GM10266 (cell line): ENCODE results near the gene MRPL22.

Experiments
- DNase-seq: peaks from one replicate; pipeline ENCODE4 v3.0.0; 2012; ENCODE audit errors: extremely low spot score
- TF ChIP-seq, protein P1 (sequence below): IDR thresholded peaks from 2 replicates; pipeline ENCODE4 v1.5.1; 2012; ENCODE audit warnings: mild to moderate bottlenecking, low read depth; ENCODE audit not compliant: control insufficient read depth, insufficient read depth; ENCODE audit errors: missing control alignments

Gene MRPL22

DNA sequence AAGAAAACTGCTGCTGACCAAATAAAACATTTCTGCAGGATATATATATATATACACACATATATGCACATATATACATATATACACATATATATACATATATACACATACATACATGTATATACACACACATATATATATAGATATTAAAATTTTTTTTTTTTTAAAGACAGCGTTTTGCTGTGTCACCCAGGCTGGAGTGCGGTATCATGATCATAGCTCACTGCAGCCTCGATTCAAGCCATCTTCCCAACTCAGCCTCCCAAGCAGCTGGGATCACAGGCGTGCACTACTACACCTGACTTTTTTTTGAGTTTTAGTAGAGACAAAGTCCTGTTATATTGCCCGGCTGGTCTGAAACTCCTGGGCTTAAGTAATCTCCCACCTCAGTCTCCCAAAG, 2.7 kb downstream of the MRPL22 start:
- TF ChIP-seq, protein P1, sequence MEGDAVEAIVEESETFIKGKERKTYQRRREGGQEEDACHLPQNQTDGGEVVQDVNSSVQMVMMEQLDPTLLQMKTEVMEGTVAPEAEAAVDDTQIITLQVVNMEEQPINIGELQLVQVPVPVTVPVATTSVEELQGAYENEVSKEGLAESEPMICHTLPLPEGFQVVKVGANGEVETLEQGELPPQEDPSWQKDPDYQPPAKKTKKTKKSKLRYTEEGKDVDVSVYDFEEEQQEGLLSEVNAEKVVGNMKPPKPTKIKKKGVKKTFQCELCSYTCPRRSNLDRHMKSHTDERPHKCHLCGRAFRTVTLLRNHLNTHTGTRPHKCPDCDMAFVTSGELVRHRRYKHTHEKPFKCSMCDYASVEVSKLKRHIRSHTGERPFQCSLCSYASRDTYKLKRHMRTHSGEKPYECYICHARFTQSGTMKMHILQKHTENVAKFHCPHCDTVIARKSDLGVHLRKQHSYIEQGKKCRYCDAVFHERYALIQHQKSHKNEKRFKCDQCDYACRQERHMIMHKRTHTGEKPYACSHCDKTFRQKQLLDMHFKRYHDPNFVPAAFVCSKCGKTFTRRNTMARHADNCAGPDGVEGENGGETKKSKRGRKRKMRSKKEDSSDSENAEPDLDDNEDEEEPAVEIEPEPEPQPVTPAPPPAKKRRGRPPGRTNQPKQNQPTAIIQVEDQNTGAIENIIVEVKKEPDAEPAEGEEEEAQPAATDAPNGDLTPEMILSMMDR: no peak
- DNase-seq: no peak

DNA sequence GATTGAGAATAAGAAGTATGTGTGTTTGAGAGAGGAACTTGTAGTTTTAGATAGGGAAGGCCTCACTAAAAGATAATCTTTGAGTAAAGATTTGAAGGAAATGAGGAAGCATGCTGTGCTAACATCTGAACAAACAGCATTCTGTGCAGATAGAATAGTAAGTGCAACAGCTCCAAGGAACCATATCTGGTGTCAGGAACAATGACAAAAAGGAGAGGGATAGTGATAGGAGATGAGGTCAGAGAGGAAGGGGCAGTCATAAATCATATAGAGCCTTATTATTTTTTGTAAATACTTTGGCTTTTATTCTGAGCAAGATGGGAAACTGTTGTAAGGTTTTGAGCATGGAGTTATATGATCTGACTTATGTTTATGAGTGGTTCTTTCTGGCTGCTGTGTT, 3.8 kb downstream of the MRPL22 start:
- no peak for DNase-seq
- TF ChIP-seq, protein P1: no peak

DNA sequence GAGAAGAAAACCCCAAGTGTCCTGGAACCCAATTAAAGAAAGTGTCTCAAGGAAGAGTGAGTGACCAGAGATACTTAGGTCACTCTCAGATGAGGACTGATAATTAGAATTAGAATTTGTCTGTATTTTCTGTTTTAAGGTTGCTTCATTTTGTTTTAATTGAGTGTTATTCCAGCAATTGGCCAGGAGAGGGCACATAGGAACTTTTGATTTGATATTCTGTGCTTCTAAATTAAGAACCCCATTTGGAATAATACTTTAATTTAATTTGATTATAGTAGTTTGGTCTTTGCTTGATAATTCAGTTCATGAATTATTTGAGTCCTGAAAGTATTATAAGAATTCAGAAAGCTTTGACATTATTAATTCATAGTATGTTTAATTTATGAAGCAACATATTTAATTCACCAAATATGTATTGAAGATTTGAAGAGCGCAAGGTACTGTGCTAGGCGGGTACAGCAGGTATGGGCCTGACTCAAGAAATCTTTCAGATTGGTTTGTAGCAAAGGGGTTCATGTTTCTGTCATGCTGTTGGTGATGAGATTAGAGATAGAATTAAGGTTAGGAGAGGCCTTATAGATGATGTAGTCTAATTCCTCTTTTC, 4.9 kb downstream of the MRPL22 start:
- DNase-seq: no peak
- TF ChIP-seq, protein P1: peak; percentile 42

DNA sequence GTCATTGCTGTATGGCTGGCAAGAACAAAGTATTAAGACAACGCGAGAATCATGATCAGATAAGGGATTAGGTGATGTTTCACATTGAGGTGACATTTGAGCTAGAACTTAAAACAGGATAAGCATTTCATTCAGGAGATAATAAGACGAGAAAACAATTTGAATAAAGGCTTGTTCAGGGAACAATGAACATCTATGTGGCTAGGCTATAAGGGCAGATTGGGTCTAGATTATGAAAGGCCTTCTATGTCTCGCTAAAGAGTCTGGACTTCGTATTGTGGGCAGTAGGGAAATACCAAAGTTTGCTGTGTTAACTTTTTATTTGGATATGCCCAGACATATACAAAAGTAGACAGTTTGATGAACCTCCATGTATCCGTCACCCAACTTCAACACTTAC, 6.9 kb downstream of the MRPL22 start:
- DNase-seq: no peak
- TF ChIP-seq, protein P1: no peak

DNA sequence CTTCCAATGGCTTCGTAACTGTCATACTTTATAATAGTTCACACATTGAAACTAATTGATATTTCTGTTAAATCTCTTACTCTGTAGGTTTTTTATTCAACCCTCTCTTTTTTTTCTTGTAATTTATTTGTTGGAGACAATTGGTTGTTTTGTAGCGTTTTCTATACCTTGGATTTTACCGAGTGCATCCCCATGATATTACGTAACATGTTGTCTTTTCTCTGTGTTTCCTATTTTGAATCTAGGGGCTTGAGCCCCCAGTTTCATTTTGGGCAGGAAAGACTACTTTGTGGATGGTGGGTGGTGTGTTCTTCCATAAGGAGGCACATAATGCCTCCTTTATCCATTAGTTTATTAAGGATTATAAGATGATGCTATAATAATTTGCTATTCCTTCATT, 7.4 kb downstream of the MRPL22 start:
- TF ChIP-seq, protein P1: no peak
- no peak for DNase-seq

DNA sequence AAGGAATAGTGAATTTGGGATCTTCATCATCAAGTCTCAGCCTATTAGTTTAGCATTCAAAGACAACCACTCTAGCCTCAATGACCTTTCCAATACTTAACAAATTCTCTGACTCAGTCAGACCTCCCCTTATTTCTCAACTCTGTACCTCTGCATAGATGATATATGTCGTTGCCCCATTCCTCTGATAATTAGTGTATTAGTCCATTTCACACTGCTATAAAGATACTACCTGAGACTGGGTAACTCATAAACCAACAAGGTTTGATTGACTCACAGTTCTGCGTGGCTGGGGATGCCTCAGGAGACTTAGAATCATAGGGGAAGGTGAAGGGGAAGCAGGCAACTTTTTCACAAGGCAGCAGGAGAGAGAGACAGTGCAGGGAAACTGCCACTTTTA, 8.9 kb downstream of the MRPL22 start:
- DNase-seq: no peak
- TF ChIP-seq, protein P1: no peak

DNA sequence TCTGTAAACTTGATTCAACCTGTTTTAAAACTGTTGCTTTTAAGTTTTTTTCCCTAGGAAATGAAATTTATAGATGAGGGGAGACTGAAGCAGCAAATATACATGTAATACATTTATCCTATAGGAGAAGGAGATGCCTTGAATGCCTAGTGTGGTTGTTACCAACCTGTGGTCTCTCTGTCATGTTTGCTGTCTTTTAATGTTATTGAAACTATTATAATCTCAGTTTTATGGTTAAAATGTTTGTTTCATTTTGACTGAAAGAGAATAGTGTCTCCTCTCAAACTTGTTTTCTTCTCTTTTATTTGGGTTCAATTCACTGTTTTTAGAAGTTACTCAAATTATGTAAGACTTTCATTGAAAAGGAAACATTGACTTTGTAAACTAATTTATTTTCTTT, 15.8 kb downstream of the MRPL22 start:
- TF ChIP-seq, protein P1: no peak
- no peak for DNase-seq
